ENCODE results near the gene DYDC1. TPM values are rescaled to one million over a fixed set of nuclear protein-coding genes. Genes with fewer than 3 reads are reported as not detected.
A peak's percentile ranks its signal among the peaks of the same experiment; 100 is the strongest.

The DYDC1 gene
- total RNA-seq, 2 donors from 2014 or later: not detected

DNA sequence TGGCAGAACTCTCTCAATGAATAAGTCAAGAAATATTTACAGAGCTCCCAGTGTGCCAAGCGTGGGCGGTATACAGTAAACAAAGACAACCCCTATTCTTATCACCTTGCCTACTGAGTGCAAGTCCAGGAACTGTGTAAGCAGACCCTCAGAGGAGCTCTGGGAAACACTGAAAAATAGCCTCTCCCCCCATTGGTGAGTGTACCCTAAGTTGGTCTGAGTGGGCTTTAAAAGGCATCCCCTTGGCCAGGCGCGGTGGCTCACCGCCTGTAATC lies 1.2 kb upstream of the DYDC1 start:
- H3K36me3 Mint-ChIP-seq: no peaks in the 10 kb centered on the region
- ATAC-seq: no peak
- H3K27ac Mint-ChIP-seq: no peak overlapping the region
- no peaks in the 10 kb centered on the region for H3K9me3 Mint-ChIP-seq
- DNase-seq (ENCODE audit: low spot score in 2 of 2): no peak

DNA sequence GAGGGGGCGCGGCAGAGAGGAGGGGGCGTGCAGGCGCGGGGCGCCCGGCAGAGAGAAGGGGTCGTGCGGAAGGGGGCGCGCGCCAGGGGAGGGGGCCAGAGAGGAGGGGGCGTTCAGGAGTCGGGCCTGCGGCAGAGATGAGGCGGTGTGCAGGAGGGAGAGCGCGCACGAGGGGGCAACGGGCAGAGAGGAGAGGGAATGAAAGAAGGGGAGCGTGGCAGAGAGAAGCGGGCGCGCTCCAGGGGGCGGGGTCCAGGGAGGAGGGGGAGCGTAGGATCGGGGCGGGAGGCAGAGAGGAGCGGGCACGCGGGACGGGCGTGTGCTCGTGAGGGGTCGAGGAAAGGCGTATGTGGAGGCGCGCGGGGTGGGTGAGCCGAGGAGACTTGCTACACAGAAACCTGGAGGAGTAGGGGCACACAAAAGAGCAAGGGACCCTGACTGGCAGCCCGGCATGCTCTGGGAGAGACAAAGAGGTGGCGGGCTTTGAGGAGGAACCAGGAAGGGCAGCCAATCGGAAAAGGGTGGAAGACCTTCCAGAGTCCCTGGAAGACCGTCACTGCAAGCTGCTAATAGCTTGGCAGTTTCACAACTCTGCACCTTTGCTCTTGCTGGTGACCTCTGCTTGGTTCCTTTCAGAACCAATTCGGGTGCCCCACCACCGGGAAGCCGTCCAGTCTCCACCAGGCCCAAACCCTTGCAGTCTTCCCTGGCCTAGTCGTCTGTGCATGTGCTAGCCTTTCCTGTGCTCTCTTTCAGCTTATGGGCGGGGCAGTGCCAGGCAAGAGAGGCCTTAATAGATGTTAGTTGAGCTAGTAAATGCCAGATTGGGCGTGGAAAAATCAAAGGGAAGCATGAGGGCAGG lies 665 bp upstream of the DYDC1 start:
- ATAC-seq (peak; percentile 22 to 27), DNase-seq (ENCODE audit: low spot score in 2 of 2) (no peak)
- Mint-ChIP-seq H3K27ac (no peak overlapping the region), H3K36me3 (no peaks in the 10 kb centered on the region), H3K9me3 (no peaks in the 10 kb centered on the region)

DNA sequence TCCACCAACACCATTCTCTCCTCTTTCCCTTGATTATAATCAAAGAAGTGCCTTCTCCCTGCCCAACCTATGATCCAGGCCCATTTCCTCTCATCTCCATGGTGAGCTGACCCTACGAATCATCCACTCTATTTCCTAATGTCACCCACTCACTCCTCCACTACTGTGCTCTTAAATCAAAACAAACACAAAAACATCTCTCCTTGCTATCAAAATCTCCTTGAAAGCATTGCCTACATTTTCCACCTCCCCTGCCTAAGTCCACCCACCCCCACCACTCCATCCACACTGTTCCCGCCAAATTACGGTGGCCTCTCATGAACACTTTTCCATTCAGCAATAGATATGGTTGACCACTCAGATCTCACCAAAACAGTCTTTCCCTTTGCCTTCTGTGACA lies 5.3 kb downstream of the DYDC1 start:
- DNase-seq (ENCODE audit: low spot score in 2 of 2): no peak
- no peak overlapping the region for H3K27ac Mint-ChIP-seq
- no peaks in the 10 kb centered on the region for H3K9me3 Mint-ChIP-seq
- H3K36me3 Mint-ChIP-seq: no peaks in the 10 kb centered on the region
- no peak for ATAC-seq

DNA sequence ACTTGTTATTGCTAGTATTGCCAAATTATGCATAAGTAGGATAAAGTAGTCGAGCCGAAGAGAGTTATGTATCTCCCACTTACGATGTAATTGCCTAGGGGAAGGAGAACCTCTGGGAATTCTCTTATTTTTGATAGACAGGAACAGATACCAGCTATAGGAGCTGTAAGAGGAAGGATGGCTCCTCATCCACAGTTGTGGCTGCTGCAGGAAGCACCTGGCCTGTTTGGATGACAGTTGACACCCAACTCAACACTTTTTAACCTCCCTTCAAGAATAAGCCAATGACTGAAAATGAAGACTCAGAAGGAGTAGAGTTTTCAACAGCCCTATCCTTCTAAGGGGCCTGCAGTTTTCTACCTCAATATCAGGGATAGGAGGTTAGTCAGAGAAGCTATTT lies 6.3 kb downstream of the DYDC1 start:
- no peak for DNase-seq (ENCODE audit: low spot score in 2 of 2)
- no peak for ATAC-seq
- Mint-ChIP-seq H3K9me3 (no peaks in the 10 kb centered on the region), H3K36me3 (no peaks in the 10 kb centered on the region), H3K27ac (no peak overlapping the region)

DNA sequence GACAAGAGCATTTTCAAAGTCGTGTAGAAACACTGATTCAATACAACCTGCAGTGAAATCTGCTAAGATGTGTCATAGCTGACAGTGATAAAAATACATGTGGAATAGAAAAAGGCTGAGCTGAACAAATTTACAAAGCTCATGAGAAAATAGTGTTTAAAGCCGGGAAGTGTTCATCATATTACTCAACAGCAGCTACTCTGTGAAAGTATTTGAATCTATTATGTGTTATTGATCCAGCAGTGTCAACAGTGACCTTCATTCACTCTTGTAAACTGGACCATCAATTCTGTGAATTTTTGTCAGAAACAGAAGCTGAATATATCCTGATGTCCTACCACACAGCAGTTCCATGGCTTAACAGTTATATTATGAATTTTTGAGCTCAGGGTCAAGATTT lies 11.6 kb downstream of the DYDC1 start:
- DNase-seq (ENCODE audit: low spot score in 2 of 2) (no peak), ATAC-seq (no peak)
- Mint-ChIP-seq H3K9me3 (no peaks in the 10 kb centered on the region), H3K36me3 (no peaks in the 10 kb centered on the region), H3K27ac (no peak overlapping the region)

DNA sequence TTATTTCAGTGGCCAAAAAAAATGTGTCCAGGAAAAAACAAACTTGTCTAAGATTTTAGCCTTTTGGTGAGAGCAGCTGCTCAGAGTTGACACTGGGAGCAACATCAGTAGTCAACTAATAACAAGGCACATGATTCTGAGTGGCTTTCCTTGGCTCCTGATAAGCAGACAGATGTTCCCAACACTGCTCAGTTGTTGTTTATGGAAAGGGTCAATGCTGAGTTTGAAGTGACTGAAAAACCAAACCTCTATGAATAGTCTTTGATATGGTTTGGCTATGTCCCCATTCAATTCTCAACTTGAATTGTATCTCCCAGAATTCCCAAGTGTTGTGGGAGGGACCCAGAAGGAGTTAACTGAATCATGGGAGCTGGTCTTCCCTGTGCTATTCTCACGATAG lies 12.3 kb downstream of the DYDC1 start:
- DNase-seq (ENCODE audit: low spot score in 2 of 2) (no peak), ATAC-seq (no peak)
- Mint-ChIP-seq H3K27ac (no peak overlapping the region), H3K36me3 (no peaks in the 10 kb centered on the region), H3K9me3 (no peaks in the 10 kb centered on the region)

DNA sequence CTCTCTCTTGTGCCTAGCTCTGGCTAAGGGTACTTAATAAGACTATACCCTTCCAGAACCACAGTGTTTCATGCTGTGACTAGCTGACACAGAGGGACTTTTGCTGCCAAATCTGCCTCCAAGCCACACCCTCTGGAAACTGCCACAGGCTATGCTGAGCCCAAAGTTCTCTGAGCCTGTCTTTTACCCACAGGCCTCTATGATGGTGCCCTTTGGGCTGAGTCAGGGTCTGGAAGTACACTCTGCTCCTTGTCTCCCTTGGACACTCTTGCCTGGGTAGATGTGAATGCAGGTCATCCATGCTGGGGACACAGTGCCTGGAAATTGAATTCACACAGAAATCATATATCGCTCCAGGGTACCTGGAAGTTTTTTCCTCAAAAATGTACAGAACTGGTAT lies 22.6 kb downstream of the DYDC1 start:
- no peaks in the 10 kb centered on the region for H3K36me3 Mint-ChIP-seq
- no peak overlapping the region for H3K27ac Mint-ChIP-seq
- no peaks in the 10 kb centered on the region for H3K9me3 Mint-ChIP-seq
- ATAC-seq (no peak), DNase-seq (ENCODE audit: low spot score in 2 of 2) (no peak)

DNA sequence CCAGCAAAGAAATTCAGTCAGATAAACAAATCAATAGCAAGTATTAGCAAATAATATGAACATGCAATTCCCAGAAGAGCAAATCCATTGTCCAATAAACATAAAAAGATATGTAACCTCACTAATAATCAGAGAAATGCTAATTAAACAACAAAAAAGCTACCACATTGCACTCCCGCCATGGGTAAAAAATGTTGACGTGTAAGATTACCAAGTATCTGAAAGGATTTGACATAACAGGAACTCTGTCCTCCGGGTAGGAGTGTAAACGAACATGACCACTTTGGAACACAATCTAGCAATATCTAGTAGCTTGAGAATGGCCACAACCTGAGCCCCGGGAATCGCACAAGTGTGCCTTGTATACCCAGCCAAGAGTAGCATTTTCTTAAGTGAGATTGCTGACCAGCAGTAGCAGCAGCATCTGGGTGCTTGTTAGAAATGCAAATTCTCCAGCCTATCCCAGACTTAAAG lies 31.6 kb downstream of the DYDC1 start:
- Mint-ChIP-seq H3K36me3 (no peaks in the 10 kb centered on the region), H3K9me3 (no peaks in the 10 kb centered on the region), H3K27ac (no peak overlapping the region)
- DNase-seq (ENCODE audit: low spot score in 2 of 2) (no peak), ATAC-seq (no peak)

DNA sequence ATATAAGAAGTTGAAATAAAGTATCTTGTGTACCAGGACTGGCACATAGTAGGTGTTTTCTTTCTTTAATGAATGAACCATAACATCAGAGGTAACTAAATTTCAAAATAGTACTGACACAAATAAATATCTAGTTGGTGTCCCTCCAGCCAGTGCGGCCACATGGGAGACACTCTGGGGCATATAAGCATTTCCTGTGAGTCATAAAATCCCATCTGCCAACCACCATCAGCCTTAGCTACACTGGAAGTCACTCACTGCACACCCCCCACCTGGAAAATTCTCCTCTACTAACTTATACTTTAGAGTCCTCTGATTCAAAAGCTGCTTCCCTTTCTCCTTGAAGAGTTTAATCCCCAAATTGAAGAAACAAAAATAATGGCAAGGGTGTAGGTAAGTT lies 32.5 kb downstream of the DYDC1 start:
- H3K9me3 Mint-ChIP-seq: no peaks in the 10 kb centered on the region
- ATAC-seq (no peak), DNase-seq (ENCODE audit: low spot score in 2 of 2) (no peak)
- no peaks in the 10 kb centered on the region for H3K36me3 Mint-ChIP-seq
- H3K27ac Mint-ChIP-seq: no peak overlapping the region

DNA sequence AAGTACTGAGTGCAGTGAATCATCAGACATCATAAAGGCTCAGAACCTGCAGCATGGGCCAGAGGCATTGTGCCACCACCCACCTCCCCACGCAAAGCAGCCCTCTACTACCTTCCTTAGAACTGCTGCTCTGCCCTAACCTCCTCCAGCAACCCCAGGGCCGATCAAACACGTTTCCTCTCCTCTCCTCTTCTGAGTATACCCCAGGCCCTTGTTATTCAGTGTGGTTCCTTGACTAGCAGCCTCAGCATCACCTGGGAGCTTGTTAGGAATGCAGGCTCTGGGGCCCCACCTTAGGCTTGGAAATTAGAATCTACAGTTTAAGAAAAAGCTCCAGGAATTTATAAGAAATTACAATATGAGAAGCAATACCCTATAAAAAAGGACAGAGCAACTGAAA lies 33.2 kb downstream of the DYDC1 start:
- Mint-ChIP-seq H3K27ac (no peak overlapping the region), H3K36me3 (no peaks in the 10 kb centered on the region), H3K9me3 (no peaks in the 10 kb centered on the region)
- DNase-seq (ENCODE audit: low spot score in 2 of 2) (no peak), ATAC-seq (peak in 1 of 2 donors; percentile 22)

DNA sequence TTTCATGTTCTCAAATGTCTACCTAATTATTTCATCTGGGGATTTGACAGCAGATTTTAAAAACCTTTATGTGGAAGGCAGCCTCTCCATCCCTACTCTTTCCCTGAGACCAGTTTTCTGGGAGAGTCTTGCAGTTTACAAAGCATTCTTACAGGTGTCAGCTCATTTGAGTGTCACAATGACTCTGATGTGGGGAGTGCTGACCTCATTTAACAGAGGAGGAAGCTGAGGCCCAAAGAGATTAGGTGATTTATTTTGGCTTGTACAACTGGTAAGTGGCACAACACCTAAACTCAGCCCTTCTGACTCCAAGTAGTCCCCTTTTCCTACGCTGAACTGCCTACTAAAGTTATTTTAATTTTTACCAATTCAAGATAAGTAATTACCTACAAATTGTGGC lies 33.8 kb downstream of the DYDC1 start:
- DNase-seq (ENCODE audit: low spot score in 2 of 2) (no peak), ATAC-seq (no peak)
- no peaks in the 10 kb centered on the region for H3K36me3 Mint-ChIP-seq
- H3K27ac Mint-ChIP-seq: no peak overlapping the region
- no peaks in the 10 kb centered on the region for H3K9me3 Mint-ChIP-seq

DNA sequence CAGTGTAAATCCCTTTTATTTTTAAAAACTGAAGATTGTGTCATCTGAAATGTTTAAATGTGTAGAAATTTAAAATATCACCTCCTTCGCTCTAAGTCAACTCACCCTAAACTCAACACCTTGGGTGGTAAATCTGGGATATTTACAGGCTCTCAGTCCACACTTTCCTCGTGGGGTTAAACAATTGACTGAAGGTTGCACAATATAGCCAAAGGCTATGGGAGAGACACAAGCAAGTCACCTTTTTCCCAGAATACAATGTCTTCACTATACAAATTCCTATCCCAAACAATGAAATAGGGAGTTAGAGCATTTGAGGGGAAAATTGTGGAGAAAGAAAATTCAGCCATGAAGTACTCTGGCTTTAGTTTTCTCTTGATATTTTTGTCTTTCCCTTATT lies 34.4 kb downstream of the DYDC1 start:
- DNase-seq (ENCODE audit: low spot score in 2 of 2): no peak
- no peak for ATAC-seq
- Mint-ChIP-seq H3K27ac (no peak overlapping the region), H3K9me3 (no peaks in the 10 kb centered on the region), H3K36me3 (no peaks in the 10 kb centered on the region)

DNA sequence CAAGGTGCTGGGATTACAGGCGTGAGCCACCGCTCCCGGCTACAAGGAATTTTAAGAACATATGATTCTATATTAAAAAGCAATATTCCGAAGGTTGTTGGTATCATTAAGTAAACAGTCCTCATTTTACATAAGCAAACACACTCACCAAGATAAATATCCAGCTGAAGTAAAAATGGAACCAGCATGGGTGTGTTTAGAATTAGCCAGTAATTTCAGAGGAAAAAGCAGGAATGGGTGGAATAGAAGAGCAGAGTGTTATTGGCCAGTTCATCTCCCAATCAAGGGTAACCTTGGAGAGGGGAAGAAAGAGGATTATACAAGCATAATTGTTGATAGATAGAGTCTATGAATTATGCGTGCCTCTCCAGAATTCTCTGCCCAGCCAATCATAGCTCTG lies 35.4 kb downstream of the DYDC1 start:
- Mint-ChIP-seq H3K9me3 (no peaks in the 10 kb centered on the region), H3K36me3 (no peaks in the 10 kb centered on the region)

DNA sequence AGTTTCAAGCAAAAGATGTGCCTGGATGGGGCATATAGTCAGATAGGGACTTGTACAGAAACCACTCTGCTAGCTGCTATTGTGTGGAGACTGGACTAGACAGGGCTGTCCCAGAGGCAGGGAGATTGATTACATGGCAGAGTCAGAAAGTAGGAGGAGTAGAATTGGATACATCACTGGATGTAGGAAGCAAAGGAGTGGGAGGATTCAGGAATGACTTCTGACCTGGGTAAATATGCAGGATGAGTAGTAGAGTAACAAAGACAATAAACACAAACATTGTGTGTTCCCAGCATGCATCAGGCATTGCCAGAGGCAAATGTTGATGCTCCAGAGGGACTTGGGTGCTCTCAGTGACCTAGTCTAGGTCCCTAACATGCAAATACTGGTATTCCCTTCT lies 36.2 kb downstream of the DYDC1 start:
- DNase-seq (ENCODE audit: low spot score in 2 of 2) (no peak), ATAC-seq (no peak)
- Mint-ChIP-seq H3K9me3 (no peaks in the 10 kb centered on the region), H3K27ac (peak overlapping the region in 1 of 2 donors; percentile 24), H3K36me3 (no peaks in the 10 kb centered on the region)

More for the DNA sequence above, 35.4 kb downstream of the DYDC1 start:
- ATAC-seq (no peak), DNase-seq (ENCODE audit: low spot score in 2 of 2) (no peak)
- H3K27ac Mint-ChIP-seq: no peak overlapping the region

DNA sequence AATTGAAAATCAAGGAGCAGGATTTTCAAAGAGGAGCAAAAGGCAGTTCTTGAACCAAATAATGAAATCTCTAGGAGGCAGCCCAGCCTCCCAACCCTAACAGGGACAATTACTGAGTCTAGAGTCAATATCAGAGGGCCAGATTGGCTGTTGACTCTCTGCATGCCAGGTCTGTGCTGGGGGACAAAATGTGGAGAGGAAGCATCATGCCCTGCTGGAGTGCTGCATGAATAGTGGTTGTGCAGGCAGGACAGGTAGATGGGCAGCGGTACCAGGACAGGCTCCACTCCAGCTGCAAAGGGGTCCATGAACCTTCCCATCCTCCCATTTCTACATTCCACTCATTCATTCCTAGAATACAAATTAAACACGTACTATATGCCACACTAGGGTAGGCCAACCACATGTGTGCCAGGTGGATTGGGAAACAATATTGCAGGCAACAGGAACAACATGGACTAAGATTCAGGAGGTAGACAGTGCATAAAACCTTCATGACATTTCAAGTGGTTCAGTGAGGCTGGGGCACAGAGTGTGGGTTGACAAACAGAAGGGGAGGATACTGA lies 36.7 kb downstream of the DYDC1 start:
- no peaks in the 10 kb centered on the region for H3K9me3 Mint-ChIP-seq
- no peaks in the 10 kb centered on the region for H3K36me3 Mint-ChIP-seq
- ATAC-seq: no peak

DNA sequence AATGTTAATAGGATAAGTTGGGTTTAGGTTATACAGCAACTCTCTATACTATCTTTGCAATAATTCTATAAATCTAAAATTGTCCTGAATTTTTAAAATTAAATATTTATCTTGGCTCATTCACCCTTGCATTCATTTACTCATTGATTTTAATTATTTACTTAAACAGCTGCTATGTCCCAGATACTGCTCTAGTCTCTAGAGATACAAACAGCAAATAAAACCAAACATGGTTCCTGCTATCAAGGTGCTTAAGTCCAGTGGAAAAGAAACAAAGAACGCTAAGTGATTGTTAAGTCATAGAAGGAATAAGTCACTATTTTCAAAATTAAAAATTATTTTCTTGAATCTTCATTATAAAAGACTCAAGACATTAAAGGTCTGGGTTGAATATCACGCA lies 37.2 kb downstream of the DYDC1 start:
- H3K9me3 Mint-ChIP-seq: no peaks in the 10 kb centered on the region
- H3K27ac Mint-ChIP-seq: no peak overlapping the region
- DNase-seq (ENCODE audit: low spot score in 2 of 2) (no peak), ATAC-seq (no peak)
- no peaks in the 10 kb centered on the region for H3K36me3 Mint-ChIP-seq

More for the DNA sequence above, 36.7 kb downstream of the DYDC1 start:
- DNase-seq (ENCODE audit: low spot score in 2 of 2): no peak
- H3K27ac Mint-ChIP-seq: no peak overlapping the region

DNA sequence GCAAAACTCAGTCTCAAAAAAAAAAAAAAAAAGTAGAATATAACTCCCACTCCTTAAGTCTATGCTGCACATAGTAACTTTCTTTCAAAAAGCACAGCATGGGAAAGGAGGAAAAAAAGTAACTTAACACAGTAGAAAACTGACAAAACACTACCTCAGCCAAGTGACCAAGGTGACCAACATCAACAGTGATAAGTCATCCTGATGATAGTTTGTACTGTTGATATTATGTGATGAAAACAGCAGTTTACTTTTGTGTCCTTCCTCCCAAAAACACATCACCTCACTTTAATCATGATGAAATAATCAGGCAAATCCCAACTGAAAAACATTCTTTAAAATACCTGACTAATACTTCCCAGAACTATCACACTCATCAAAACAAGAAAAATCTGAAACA lies 37.8 kb downstream of the DYDC1 start:
- ATAC-seq (no peak), DNase-seq (ENCODE audit: low spot score in 2 of 2) (no peak)
- H3K36me3 Mint-ChIP-seq: no peaks in the 10 kb centered on the region
- H3K9me3 Mint-ChIP-seq: no peaks in the 10 kb centered on the region
- H3K27ac Mint-ChIP-seq: no peak overlapping the region

DNA sequence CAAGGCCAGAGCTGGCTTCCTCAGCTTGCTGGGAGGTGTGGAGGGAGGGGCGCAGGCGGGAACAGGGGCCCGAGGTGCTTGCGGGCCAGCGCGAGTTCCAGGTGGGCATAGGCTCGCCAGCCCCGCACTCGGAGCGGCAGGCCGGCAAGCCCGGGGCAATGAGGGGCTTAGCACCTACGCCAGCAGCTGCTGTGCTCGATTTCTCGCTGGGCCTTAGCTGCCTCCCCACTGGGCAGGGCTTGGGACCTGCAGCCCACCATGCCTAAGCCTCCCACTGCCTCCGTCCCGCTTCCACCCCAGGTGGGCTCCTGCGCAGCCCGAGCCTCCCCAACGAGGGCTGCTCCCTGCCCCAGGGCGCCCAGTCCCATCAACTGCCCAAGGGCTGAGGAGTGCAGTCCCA lies 41.2 kb downstream of the DYDC1 start:
- ATAC-seq (no peak), DNase-seq (ENCODE audit: low spot score in 2 of 2) (no peak)
- Mint-ChIP-seq H3K36me3 (no peaks in the 10 kb centered on the region), H3K9me3 (peaks cover 0 to 4% of the 10 kb centered on the region in 2 donors), H3K27ac (no peak overlapping the region)
